ENCODE results near the gene PDPK1.
"Not testable (repeated sequence)": the region's sequence is repeated elsewhere in the genome, so short reads cannot be mapped to it uniquely, and the experiment has no call there.

The PDPK1 gene

GRCh38 chr16:2526135-2526534 lies 11.7 kb upstream of the PDPK1 start:
- no peak for DNase-seq

- DNase-seq = no peak
Measured at GRCh38 chr16:2527071-2527783, 10.6 kb upstream of the PDPK1 start.

- DNase-seq = no peak
Measured at GRCh38 chr16:2527784-2528100, 10.1 kb upstream of the PDPK1 start.

- DNase-seq = no peak
Measured at GRCh38 chr16:2528161-2529060, 9.4 kb upstream of the PDPK1 start.

GRCh38 chr16:2529061-2529931 lies 8.5 kb upstream of the PDPK1 start:
- no peak for DNase-seq

- DNase-seq = no peak
Measured at GRCh38 chr16:2529961-2530628, 7.7 kb upstream of the PDPK1 start.

GRCh38 chr16:2530629-2531318 lies 7.0 kb upstream of the PDPK1 start:
- DNase-seq = no peak

GRCh38 chr16:2531371-2531695 lies 6.5 kb upstream of the PDPK1 start, which contains the start of gene CEMP1:
Gene CEMP1, minus strand, starts transcription at chr16:2531408. Its CDS starts 335 bp downstream, at chr16:2531073.
- no peak for DNase-seq

GRCh38 chr16:2531696-2532493 lies 5.9 kb upstream of the PDPK1 start:
- DNase-seq = peak; percentile 95

- no peak for DNase-seq
Measured at GRCh38 chr16:2532494-2533141, 5.2 kb upstream of the PDPK1 start.

GRCh38 chr16:2533142-2533755 lies 4.6 kb upstream of the PDPK1 start:
- DNase-seq = not testable (repeated sequence)

- DNase-seq = no peak
Measured at GRCh38 chr16:2533912-2534311, 3.9 kb upstream of the PDPK1 start.

- DNase-seq = not testable (repeated sequence)
Measured at GRCh38 chr16:2534335-2534734, 3.5 kb upstream of the PDPK1 start.

- no peak for DNase-seq
Measured at GRCh38 chr16:2535625-2536013, 2.2 kb upstream of the PDPK1 start.

- DNase-seq = not testable (repeated sequence)
Measured at GRCh38 chr16:2539192-2539844, 1.5 kb downstream of the PDPK1 start.

GRCh38 chr16:2539845-2540458 lies 2.1 kb downstream of the PDPK1 start:
- DNase-seq = not testable (repeated sequence)

GRCh38 chr16:2540912-2541311 lies 3.1 kb downstream of the PDPK1 start:
- not testable (repeated sequence) for DNase-seq

GRCh38 chr16:2541409-2541808 lies 3.6 kb downstream of the PDPK1 start:
- DNase-seq = not testable (repeated sequence)

- DNase-seq = not testable (repeated sequence)
Measured at GRCh38 chr16:2543771-2544170, 6.0 kb downstream of the PDPK1 start.
